SK-N-SH (cell line): ENCODE data around the gene ZNF280D. TPM values are rescaled to one million over a fixed set of nuclear protein-coding genes. Genes with fewer than 3 reads are reported as not detected.

Source experiments
- CTCF ChIA-PET: fragments of 300-600, 350-600 bp; formaldehyde crosslinking; extraction: SDS; loops from one replicate; lab custom pipeline; 2021; lab: Yijun Ruan, JAX
- POLR2A ChIA-PET: fragments of 350-600 bp; sonication (Branson Sonifier 250); formaldehyde crosslinking; extraction: SDS; loops from one replicate; lab custom pipeline; 2020; ENCODE audit warnings: antibody characterized with exemption, inconsistent platforms; lab: Yijun Ruan, JAX
- DNase-seq: peaks from one replicate; pipeline ENCODE4 v3.0.0; 2012
- H2AFZ ChIP-seq: fragments of 200-600 bp; sonication (generic); 2 replicates; pipeline ENCODE4 v1.8.1; 2016; ENCODE audit warnings: antibody characterized with exemption, mild to moderate bottlenecking, low read depth
- H3F3A ChIP-seq: fragments of 200-600 bp; sonication (generic); replicated peaks from 2 replicates; pipeline ENCODE3; 2016; ENCODE audit warnings: antibody characterized with exemption, mild to moderate bottlenecking; ENCODE audit not compliant: insufficient read depth
- H3K27ac ChIP-seq, 2 experiments: fragments of 200-500 bp in 1 of 2; fragments of 200-600 bp in 1 of 2; sonication (Bioruptor generic) in 1 of 2; sonication (generic), shearing (Covaris generic) in 1 of 2; 2 replicates each; pipeline versions ENCODE4 v1.5.1 to v1.6.1; 2014 to 2016; ENCODE audit warnings: low read depth in 2 of 2, inconsistent platforms in 1 of 2, low read length in 1 of 2, mild to moderate bottlenecking in 1 of 2, mixed read lengths in 1 of 2
- H3K27me3 ChIP-seq: fragments of 200-600 bp; sonication (generic), shearing (Covaris generic); 2 replicates; pipeline ENCODE4 v1.6.1; 2016; ENCODE audit warnings: mixed run types; ENCODE audit not compliant: insufficient read depth
- H3K36me3 ChIP-seq, 2 experiments: fragments of 200-500 bp in 1 of 2; fragments of 200-600 bp in 1 of 2; sonication (Bioruptor generic) in 1 of 2; sonication (generic) in 1 of 2; replicated peaks in 1 of 2; 2 replicates each; pipeline versions ENCODE3 to v1.5.1; 2014 to 2016; ENCODE audit warnings: low read length in 1 of 2, mild to moderate bottlenecking in 1 of 2; ENCODE audit not compliant: insufficient read depth in 2 of 2, control insufficient read depth in 1 of 2
- H3K4me1 ChIP-seq, 2 experiments: fragments of 200-500 bp in 1 of 2; fragments of 200-600 bp in 1 of 2; sonication (Bioruptor generic) in 1 of 2; sonication (generic), shearing (Covaris generic) in 1 of 2; 2 replicates each; pipeline versions ENCODE4 v1.5.1 to v1.6.1; 2014 to 2016; ENCODE audit warnings: low read depth in 1 of 2, low read length in 1 of 2, mixed run types in 1 of 2; ENCODE audit not compliant: insufficient read depth in 2 of 2, control insufficient read depth in 1 of 2
- H3K4me2 ChIP-seq: fragments of 200-600 bp; sonication (generic), shearing (Covaris generic); 2 replicates; pipeline ENCODE4 v1.6.1; 2017; ENCODE audit warnings: mixed run types
- H3K4me3 ChIP-seq, 2 experiments: fragments of 200-500 bp in 1 of 2; fragments of 200-600 bp in 1 of 2; sonication (Bioruptor generic) in 1 of 2; sonication (generic), shearing (Covaris generic) in 1 of 2; 2 replicates each; pipeline versions ENCODE4 v1.5.1 to v1.8.1; 2014 to 2016; ENCODE audit warnings: low read depth in 2 of 2, inconsistent platforms in 1 of 2, low read length in 1 of 2, mild to moderate bottlenecking in 1 of 2, mixed read lengths in 1 of 2, moderate library complexity in 1 of 2
- H3K79me2 ChIP-seq: fragments of 200-600 bp; sonication (generic); 2 replicates; pipeline ENCODE4 v1.8.1; 2017; ENCODE audit warnings: mild to moderate bottlenecking; ENCODE audit not compliant: insufficient read depth
- H3K9ac ChIP-seq: fragments of 200-600 bp; sonication (generic); 2 replicates; pipeline ENCODE4 v1.6.1; 2017; ENCODE audit warnings: mixed run types
- H3K9me2 ChIP-seq: fragments of 200-600 bp; sonication (generic); 2 replicates; pipeline ENCODE4 v1.6.1; 2017; ENCODE audit warnings: mixed run types
- H3K9me3 ChIP-seq: fragments of 200-600 bp; sonication (generic); 2 replicates; pipeline ENCODE4 v1.6.1; 2017; ENCODE audit warnings: mixed run types, mild to moderate bottlenecking, moderate library complexity
- H4K20me1 ChIP-seq: fragments of 200-600 bp; sonication (generic); 2 replicates; pipeline ENCODE4 v1.6.1; 2017; ENCODE audit warnings: mild to moderate bottlenecking, mixed run types; ENCODE audit not compliant: insufficient read depth
- FOSL2 ChIP-seq: IDR thresholded peaks from 2 replicates; pipeline ENCODE4 v1.4.0; 2012; ENCODE audit warnings: low read depth, mild to moderate bottlenecking, moderate library complexity, borderline replicate concordance
- FOXM1 ChIP-seq: IDR thresholded peaks from 2 replicates; pipeline ENCODE4 v1.4.0; 2012; ENCODE audit warnings: low read depth, mild to moderate bottlenecking
- GABPA ChIP-seq: IDR thresholded peaks from 2 replicates; pipeline ENCODE4 v1.4.0; 2012; ENCODE audit warnings: low read depth, mild to moderate bottlenecking
- GATA2 ChIP-seq: sonication (generic); formaldehyde crosslinking; IDR thresholded peaks from 2 replicates; pipeline ENCODE4 v1.5.0; 2020; ENCODE audit warnings: mild to moderate bottlenecking, missing genetic modification reagents
- IRF3 ChIP-seq: fragments of 150-350 bp; IDR thresholded peaks from 2 replicates; pipeline ENCODE4 v1.6.1; 2016; ENCODE audit warnings: mild to moderate bottlenecking, low read depth, low read length
- MAX ChIP-seq: IDR thresholded peaks from 2 replicates; pipeline ENCODE4 v1.4.0; 2012; ENCODE audit warnings: low read depth
- MEF2A ChIP-seq: IDR thresholded peaks from 2 replicates; pipeline ENCODE4 v1.4.0; 2012; ENCODE audit warnings: low read depth, borderline replicate concordance
- MXI1 ChIP-seq: IDR thresholded peaks from 2 replicates; pipeline ENCODE4 v1.6.1; 2012; ENCODE audit warnings: mild to moderate bottlenecking, low read depth, low read length, improper control_type of control experiment
- NFIC ChIP-seq: IDR thresholded peaks from 2 replicates; pipeline ENCODE4 v1.4.0; 2012; ENCODE audit warnings: borderline replicate concordance
- NRF1 ChIP-seq: IDR thresholded peaks from 2 replicates; pipeline ENCODE4 v1.6.1; 2012; ENCODE audit warnings: low read depth, mild to moderate bottlenecking, low read length
- PBX3 ChIP-seq: IDR thresholded peaks from 2 replicates; pipeline ENCODE4; 2012
- RXRA ChIP-seq: IDR thresholded peaks from 2 replicates; pipeline ENCODE4 v1.4.0; 2012; ENCODE audit warnings: low read depth, mild to moderate bottlenecking, borderline replicate concordance
- SIN3A ChIP-seq: IDR thresholded peaks from 2 replicates; pipeline ENCODE4 v1.6.1; 2012; ENCODE audit warnings: low read depth, mild to moderate bottlenecking, low read length, moderate library complexity, borderline replicate concordance
- SMC3 ChIP-seq: IDR thresholded peaks from 2 replicates; pipeline ENCODE4 v1.6.1; 2012; ENCODE audit warnings: low read depth, low read length, improper control_type of control experiment
- TCF12 ChIP-seq: IDR thresholded peaks from 2 replicates; pipeline ENCODE4 v1.4.0; 2012
- TEAD4 ChIP-seq: IDR thresholded peaks from 2 replicates; pipeline ENCODE4 v1.4.0; 2012; ENCODE audit warnings: mild to moderate bottlenecking, borderline replicate concordance; ENCODE audit not compliant: insufficient read depth
- USF2 ChIP-seq: fragments of 150-350 bp; IDR thresholded peaks from 2 replicates; pipeline ENCODE4 v1.6.1; 2017; ENCODE audit warnings: antibody characterized with exemption, low read length, low read depth, borderline replicate concordance
- WGBS: methylation state at CpG from one replicate; pipeline ENCODE4 v1.1.6; 2017; ENCODE audit warnings: low lambda C conversion rate; 5-methylcytosine and 5-hydroxymethylcytosine counted together
- polyA plus RNA-seq, 3 experiments: library from polyadenylated mRNA; depleted of rRNA; stranded (reverse); fragments of >200 nt; gene quantifications; 2 replicates each; pipeline ENCODE4 v1.2.3, GENCODE V29; 2012

ZNF280D gene
- polyA plus RNA-seq, 1 of the 3 experiments (the other 2 are of a cell fraction): 5.4 TPM

- Histone ChIP-seq H3K9ac (no peak overlapping the region), H3K4me2 (no peak overlapping the region), H3K27me3 (no peaks in the 10 kb centered on the region), H3K4me3 (no peak overlapping the region), H3K4me1 (no peaks in the 10 kb centered on the region), H3F3A (no peaks in the 10 kb centered on the region), H3K27ac (no peak overlapping the region), H3K9me3 (no peaks in the 10 kb centered on the region), H3K9me2 (no peaks in the 10 kb centered on the region), H2AFZ (no peak overlapping the region), H4K20me1 (no peaks in the 10 kb centered on the region), H3K79me2 (no peaks in the 10 kb centered on the region), H3K36me3 (no peaks in the 10 kb centered on the region)
- no peak for TF ChIP-seq FOXM1
- no peak for TF ChIP-seq MEF2A
- TF ChIP-seq GABPA: no peak
- TF ChIP-seq GATA2 (CRISPR knock-in tag): no peak
- TF ChIP-seq TCF12: no peak
- TF ChIP-seq SMC3: no peak
- no peak for TF ChIP-seq RXRA
- TF ChIP-seq NFIC: no peak
- TF ChIP-seq MAX: no peak
- no peak for TF ChIP-seq TEAD4
- TF ChIP-seq NRF1: no peak
- TF ChIP-seq PBX3: no peak
- TF ChIP-seq MXI1: no peak
- no peak for TF ChIP-seq USF2
- TF ChIP-seq IRF3: no peak
- no peak for TF ChIP-seq SIN3A
- no peak for TF ChIP-seq FOSL2
- 67% methylated on average over 3 of the region's 3 CpGs for WGBS
- no peak for DNase-seq
- ChIA-PET CTCF (no interaction called here), POLR2A (no interaction called here)
These were observed 43.5 kb upstream of the ZNF280D start for GRCh38 chr15:56776839-56777238.
